GM21786 (cell line): Measurements from ENCODE around the gene OBSCN.

Source experiments
- ATAC-seq: cut with Tn5 transposase; IDR thresholded peaks from one replicate; pipeline ENCODE4 v1.9.1; 2021; ENCODE audit not compliant: unreplicated experiment

The OBSCN gene

GRCh38 chr1:228314658-228315483 lies 107.0 kb downstream of the OBSCN start:
- ATAC-seq: no peak

GRCh38 chr1:228315484-228315944 lies 107.7 kb downstream of the OBSCN start:
- no peak for ATAC-seq

- ATAC-seq: no peak
Observed at GRCh38 chr1:228315945-228316588, 108.2 kb downstream of the OBSCN start.

GRCh38 chr1:228316589-228317387 lies 108.9 kb downstream of the OBSCN start:
- no peak for ATAC-seq

GRCh38 chr1:228317411-228317828 lies 109.6 kb downstream of the OBSCN start:
- ATAC-seq: no peak

GRCh38 chr1:228317891-228318810 lies 110.3 kb downstream of the OBSCN start:
- ATAC-seq: no peak

GRCh38 chr1:228318823-228319241 lies 111.0 kb downstream of the OBSCN start:
- no peak for ATAC-seq

GRCh38 chr1:228319352-228320088 lies 111.7 kb downstream of the OBSCN start:
- no peak for ATAC-seq

- ATAC-seq: no peak
Observed at GRCh38 chr1:228320394-228320793, 112.5 kb downstream of the OBSCN start.

GRCh38 chr1:228321435-228321834 lies 113.6 kb downstream of the OBSCN start:
- ATAC-seq: no peak

GRCh38 chr1:228321895-228322294 lies 114.1 kb downstream of the OBSCN start:
- ATAC-seq: no peak

GRCh38 chr1:228323401-228323800 lies 115.6 kb downstream of the OBSCN start:
- no peak for ATAC-seq

- no peak for ATAC-seq
Observed at GRCh38 chr1:228325267-228325666, 117.4 kb downstream of the OBSCN start.

- no peak for ATAC-seq
Observed at GRCh38 chr1:228329887-228330286, 122.0 kb downstream of the OBSCN start.

GRCh38 chr1:228332797-228333738 lies 125.2 kb downstream of the OBSCN start:
- ATAC-seq: no peak

GRCh38 chr1:228333739-228334115 lies 125.9 kb downstream of the OBSCN start:
- no peak for ATAC-seq

GRCh38 chr1:228334226-228334935 lies 126.5 kb downstream of the OBSCN start:
- ATAC-seq: no peak

GRCh38 chr1:228334954-228335353 lies 127.1 kb downstream of the OBSCN start:
- ATAC-seq: no peak
